Measurements from ENCODE around the gene UNC13D.

DNA sequence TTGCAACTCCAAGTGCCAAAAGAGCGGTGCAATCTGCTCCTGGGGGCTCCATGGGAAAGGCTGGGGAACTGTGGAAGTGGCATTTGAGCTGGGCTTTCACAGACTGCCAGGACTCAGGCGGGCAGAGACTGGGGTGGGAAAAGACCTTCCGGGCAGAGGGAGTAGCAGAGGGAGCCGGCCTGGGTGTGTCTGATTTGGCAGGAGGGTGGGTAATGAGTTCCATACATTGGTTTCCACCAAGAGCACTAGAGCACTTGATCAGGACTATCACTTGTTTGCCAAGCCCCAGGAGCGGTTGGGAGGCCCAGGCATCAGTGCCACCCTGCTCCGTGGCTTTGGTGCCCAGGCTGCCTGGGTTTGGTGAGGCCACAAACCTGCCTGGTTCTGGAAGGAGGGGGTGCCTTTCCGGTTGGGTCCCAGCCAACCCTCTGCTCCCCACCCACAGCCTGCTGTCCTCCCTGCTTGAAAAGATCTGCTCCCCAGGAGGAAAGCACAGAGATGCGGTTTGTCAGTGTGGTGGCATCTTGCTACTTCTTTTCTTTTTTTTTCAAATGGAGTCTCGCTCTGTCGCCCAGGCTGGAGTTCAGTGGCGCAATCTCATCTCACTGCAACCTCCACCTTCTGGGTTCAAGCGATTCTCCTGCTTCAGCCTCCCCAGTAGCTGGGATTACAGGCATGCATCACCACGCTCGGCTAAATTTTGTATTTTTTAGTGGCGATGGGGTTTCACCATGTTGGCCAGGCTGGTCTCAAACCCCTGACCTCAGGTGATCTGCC lies 37.7 kb upstream of the UNC13D start:
- TF ChIP-seq, protein P1, sequence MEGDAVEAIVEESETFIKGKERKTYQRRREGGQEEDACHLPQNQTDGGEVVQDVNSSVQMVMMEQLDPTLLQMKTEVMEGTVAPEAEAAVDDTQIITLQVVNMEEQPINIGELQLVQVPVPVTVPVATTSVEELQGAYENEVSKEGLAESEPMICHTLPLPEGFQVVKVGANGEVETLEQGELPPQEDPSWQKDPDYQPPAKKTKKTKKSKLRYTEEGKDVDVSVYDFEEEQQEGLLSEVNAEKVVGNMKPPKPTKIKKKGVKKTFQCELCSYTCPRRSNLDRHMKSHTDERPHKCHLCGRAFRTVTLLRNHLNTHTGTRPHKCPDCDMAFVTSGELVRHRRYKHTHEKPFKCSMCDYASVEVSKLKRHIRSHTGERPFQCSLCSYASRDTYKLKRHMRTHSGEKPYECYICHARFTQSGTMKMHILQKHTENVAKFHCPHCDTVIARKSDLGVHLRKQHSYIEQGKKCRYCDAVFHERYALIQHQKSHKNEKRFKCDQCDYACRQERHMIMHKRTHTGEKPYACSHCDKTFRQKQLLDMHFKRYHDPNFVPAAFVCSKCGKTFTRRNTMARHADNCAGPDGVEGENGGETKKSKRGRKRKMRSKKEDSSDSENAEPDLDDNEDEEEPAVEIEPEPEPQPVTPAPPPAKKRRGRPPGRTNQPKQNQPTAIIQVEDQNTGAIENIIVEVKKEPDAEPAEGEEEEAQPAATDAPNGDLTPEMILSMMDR (IDR thresholded peaks at IDR 0.05) = no peak
- no peak for TF ChIP-seq POLR2AphosphoS5 (IDR thresholded peaks at IDR 0.05; ENCODE audit: insufficient read depth in 1 of 2, low read depth in 1 of 2)
- TF ChIP-seq POLR2A (IDR thresholded peaks at IDR 0.05) = no peak
